DOHH2 (cell line): ENCODE measurements around the gene CES3.

Source experiments
- H3F3A ChIP-seq: fragments of 200-600 bp; sonication (generic), shearing (Covaris generic); 2 replicates; pipeline ENCODE4 v1.6.0; 2016; ENCODE audit warnings: antibody characterized with exemption, mild to moderate bottlenecking; ENCODE audit not compliant: control insufficient read depth, insufficient read depth
- H3K27ac ChIP-seq: fragments of 200-600 bp; sonication (generic); 2 replicates; pipeline ENCODE4 v1.5.1; 2014; ENCODE audit warnings: low read depth, mild to moderate bottlenecking, low read length, moderate library complexity
- H3K27me3 ChIP-seq: fragments of 200-600 bp; sonication (generic); 2 replicates; pipeline ENCODE4 v1.6.1; 2014; ENCODE audit warnings: mild to moderate bottlenecking, low read length, mixed read lengths; ENCODE audit not compliant: control insufficient read depth
- H3K36me3 ChIP-seq: fragments of 200-600 bp; sonication (generic); 2 replicates; pipeline ENCODE4 v1.6.1; 2014; ENCODE audit warnings: mild to moderate bottlenecking, low read length, moderate library complexity, mixed read lengths; ENCODE audit not compliant: control insufficient read depth
- H3K4me1 ChIP-seq: fragments of 200-600 bp; sonication (generic); 2 replicates; pipeline ENCODE4 v1.6.1; 2014; ENCODE audit warnings: mild to moderate bottlenecking, low read length, mixed read lengths; ENCODE audit not compliant: control insufficient read depth
- H3K4me2 ChIP-seq: fragments of 200-600 bp; sonication (generic); 2 replicates; pipeline ENCODE4 v1.6.0; 2014; ENCODE audit warnings: mild to moderate bottlenecking, low read length, moderate library complexity
- H3K4me3 ChIP-seq: fragments of 200-600 bp; sonication (generic); 2 replicates; pipeline ENCODE4 v1.5.1; 2014; ENCODE audit warnings: mild to moderate bottlenecking, low read length, mixed read lengths
- H3K79me2 ChIP-seq: fragments of 200-600 bp; sonication (generic); 2 replicates; pipeline ENCODE4 v1.6.1; 2014; ENCODE audit warnings: mild to moderate bottlenecking, low read length, mixed read lengths; ENCODE audit not compliant: control insufficient read depth
- H3K9me2 ChIP-seq: fragments of 200-600 bp; sonication (generic); replicated peaks from 2 replicates; pipeline ENCODE4 v1.6.1; 2014; ENCODE audit warnings: mild to moderate bottlenecking, low read length, mixed read lengths; ENCODE audit not compliant: control insufficient read depth
- H3K9me3 ChIP-seq: fragments of 200-600 bp; sonication (generic); 2 replicates; pipeline ENCODE4 v1.6.1; 2014; ENCODE audit warnings: antibody characterized with exemption, low read length, mixed read lengths; ENCODE audit not compliant: control insufficient read depth, insufficient read depth
- H4K20me1 ChIP-seq: fragments of 200-600 bp; sonication (generic); 2 replicates; pipeline ENCODE4 v1.6.0; 2014; ENCODE audit warnings: low read depth, mild to moderate bottlenecking, antibody characterized with exemption, low read length, moderate library complexity; ENCODE audit not compliant: control insufficient read depth, insufficient read depth
- EZH2phosphoT487 ChIP-seq: fragments of 200-600 bp; sonication (generic); IDR thresholded peaks from 2 replicates; pipeline ENCODE4 v1.6.1; 2017; ENCODE audit warnings: borderline replicate concordance, mild to moderate bottlenecking, antibody characterized with exemption, low read length, moderate library complexity, mixed read lengths
- TF ChIP-seq, protein P1 (sequence below): fragments of 200-600 bp; sonication (generic); IDR thresholded peaks from one replicate; pipeline ENCODE4 v1.5.1; 2014; ENCODE audit warnings: antibody characterized with exemption, mild to moderate bottlenecking, low read depth, low read length; ENCODE audit not compliant: poor library complexity, severe bottlenecking

The CES3 gene

DNA sequence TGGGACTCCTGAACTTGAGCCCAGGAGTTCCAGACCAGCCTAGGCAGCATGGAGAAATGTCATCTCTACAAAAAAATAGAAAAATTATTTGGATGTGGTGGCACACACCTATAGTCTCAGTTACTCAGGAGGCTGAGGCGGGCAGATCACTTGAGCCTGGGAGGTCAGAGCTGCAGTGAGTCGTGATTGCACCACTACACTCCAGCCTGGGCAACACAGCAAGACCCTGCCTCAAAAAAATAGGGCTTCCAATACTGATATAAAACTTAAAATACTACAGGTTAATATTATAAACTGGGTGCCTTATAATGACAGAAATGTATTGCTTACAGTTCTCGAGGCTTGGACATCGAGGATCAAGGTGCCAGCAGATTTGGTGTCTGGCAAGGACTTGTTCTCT is 15.1 kb upstream of the CES3 start:
- no peak for TF ChIP-seq EZH2phosphoT487
- TF ChIP-seq, protein P1, sequence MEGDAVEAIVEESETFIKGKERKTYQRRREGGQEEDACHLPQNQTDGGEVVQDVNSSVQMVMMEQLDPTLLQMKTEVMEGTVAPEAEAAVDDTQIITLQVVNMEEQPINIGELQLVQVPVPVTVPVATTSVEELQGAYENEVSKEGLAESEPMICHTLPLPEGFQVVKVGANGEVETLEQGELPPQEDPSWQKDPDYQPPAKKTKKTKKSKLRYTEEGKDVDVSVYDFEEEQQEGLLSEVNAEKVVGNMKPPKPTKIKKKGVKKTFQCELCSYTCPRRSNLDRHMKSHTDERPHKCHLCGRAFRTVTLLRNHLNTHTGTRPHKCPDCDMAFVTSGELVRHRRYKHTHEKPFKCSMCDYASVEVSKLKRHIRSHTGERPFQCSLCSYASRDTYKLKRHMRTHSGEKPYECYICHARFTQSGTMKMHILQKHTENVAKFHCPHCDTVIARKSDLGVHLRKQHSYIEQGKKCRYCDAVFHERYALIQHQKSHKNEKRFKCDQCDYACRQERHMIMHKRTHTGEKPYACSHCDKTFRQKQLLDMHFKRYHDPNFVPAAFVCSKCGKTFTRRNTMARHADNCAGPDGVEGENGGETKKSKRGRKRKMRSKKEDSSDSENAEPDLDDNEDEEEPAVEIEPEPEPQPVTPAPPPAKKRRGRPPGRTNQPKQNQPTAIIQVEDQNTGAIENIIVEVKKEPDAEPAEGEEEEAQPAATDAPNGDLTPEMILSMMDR, result no peak
- Histone ChIP-seq H3K4me1 (peaks cover 18% of the 10 kb centered on the region), H3K9me3 (no peaks in the 10 kb centered on the region), H4K20me1 (no peaks in the 10 kb centered on the region), H3K79me2 (no peaks in the 10 kb centered on the region), H3K4me2 (no peak overlapping the region), H3K27ac (no peak overlapping the region), H3K9me2 (no peaks in the 10 kb centered on the region), H3K27me3 (peaks cover 33% of the 10 kb centered on the region), H3F3A (no peaks in the 10 kb centered on the region), H3K4me3 (no peak overlapping the region), H3K36me3 (peaks cover 22% of the 10 kb centered on the region)

DNA sequence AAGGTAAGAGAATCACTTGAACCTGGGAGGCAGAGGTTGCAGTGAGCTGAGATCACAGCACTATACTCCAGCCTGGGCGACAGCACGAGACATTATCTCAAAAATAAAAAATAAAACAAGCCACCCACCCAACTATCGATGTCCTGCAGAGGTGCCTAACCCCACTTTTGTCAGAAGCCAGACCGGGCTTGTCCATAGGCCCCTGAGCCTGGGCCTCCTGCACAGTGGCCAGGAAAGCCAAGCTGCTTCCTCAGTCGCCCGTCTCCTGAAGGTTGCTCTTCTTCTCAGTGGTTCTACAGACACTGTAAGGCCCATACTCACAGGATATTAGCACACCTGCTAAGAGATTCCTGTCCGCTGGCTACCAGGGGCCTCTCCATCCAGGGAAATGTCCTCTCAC is 14.5 kb upstream of the CES3 start:
- Histone ChIP-seq H3K36me3 (peaks cover 17% of the 10 kb centered on the region), H3K79me2 (no peaks in the 10 kb centered on the region), H3K4me3 (no peak overlapping the region), H3K4me1 (peaks cover 18% of the 10 kb centered on the region), H3K27ac (no peak overlapping the region), H4K20me1 (no peaks in the 10 kb centered on the region), H3F3A (no peaks in the 10 kb centered on the region), H3K9me3 (no peaks in the 10 kb centered on the region), H3K27me3 (peaks cover 39% of the 10 kb centered on the region), H3K4me2 (no peak overlapping the region), H3K9me2 (no peaks in the 10 kb centered on the region)
- TF ChIP-seq, protein P1, result no peak
- no peak for TF ChIP-seq EZH2phosphoT487

- no peak for TF ChIP-seq EZH2phosphoT487
- TF ChIP-seq, protein P1, result no peak
- Histone ChIP-seq H3F3A (no peaks in the 10 kb centered on the region), H4K20me1 (no peaks in the 10 kb centered on the region), H3K4me2 (no peak overlapping the region), H3K27ac (no peak overlapping the region), H3K27me3 (peaks cover 43% of the 10 kb centered on the region), H3K79me2 (no peaks in the 10 kb centered on the region), H3K36me3 (peaks cover 16% of the 10 kb centered on the region), H3K4me3 (no peak overlapping the region), H3K9me2 (no peaks in the 10 kb centered on the region), H3K9me3 (no peaks in the 10 kb centered on the region), H3K4me1 (peaks cover 18% of the 10 kb centered on the region)
These were observed 14.1 kb upstream of the CES3 start for GRCh38 chr16:66946974-66947301.
